K562 (cell line): Measurements from ENCODE around the gene ZNF200. TPM values are rescaled to one million over a fixed set of nuclear protein-coding genes. Genes with fewer than 3 reads are reported as not detected.

Source experiments
- BCOR ChIP-seq: fragments of 450-650 bp; IDR thresholded peaks from 2 replicates; pipeline ENCODE4 v1.6.1; 2016
- CBX3 ChIP-seq, 2 experiments: IDR thresholded peaks; 1 replicate in 1 of 2; 2 replicates in 1 of 2; pipeline ENCODE4 v1.6.1; 2012; ENCODE audit warnings: inconsistent platforms in 2 of 2, low read length in 2 of 2, borderline replicate concordance in 1 of 2, control low read depth in 1 of 2
- FOXJ3 ChIP-seq: sonication (generic); formaldehyde crosslinking; IDR thresholded peaks from 2 replicates; pipeline ENCODE4 v1.4.0; 2020; ENCODE audit warnings: mild to moderate bottlenecking, missing genetic modification reagents
- GABPA ChIP-seq: fragments of 200-800 bp; sonication (Bioruptor generic); conservative IDR thresholded peaks from 2 replicates; pipeline ENCODE4 v1.6.1; 2016; ENCODE audit warnings: low read depth, missing genetic modification characterization, missing compliant biosample characterization
- GATA2 ChIP-seq: sonication (generic); formaldehyde crosslinking; IDR thresholded peaks from 2 replicates; pipeline ENCODE4 v1.4.0; 2020; ENCODE audit warnings: mild to moderate bottlenecking, missing genetic modification reagents
- JUN ChIP-seq, 2 experiments: sonication (generic) in 1 of 2; formaldehyde crosslinking in 1 of 2; IDR thresholded peaks; 2 replicates each; pipeline versions ENCODE4 v1.6.1 to v1.8.0; 2012 to 2022; ENCODE audit warnings: borderline replicate concordance in 2 of 2, mild to moderate bottlenecking in 2 of 2, improper control_type of control experiment in 1 of 2, low read depth in 1 of 2, low read length in 1 of 2, missing genetic modification reagents in 1 of 2
- KLF1 ChIP-seq: fragments of 450-650 bp; IDR thresholded peaks from 2 replicates; pipeline ENCODE4 v1.6.1; 2016; ENCODE audit warnings: missing genetic modification characterization, missing compliant biosample characterization
- MBD2 ChIP-seq: sonication (generic); IDR thresholded peaks from 2 replicates; pipeline ENCODE4 v1.6.1; 2016; ENCODE audit warnings: low read depth, borderline replicate concordance
- NFE2 ChIP-seq: IDR thresholded peaks from 2 replicates; pipeline ENCODE4 v1.6.1; 2014; ENCODE audit warnings: antibody characterized with exemption, low read depth
- NR3C1 ChIP-seq: sonication (generic); formaldehyde crosslinking; IDR thresholded peaks from 2 replicates; pipeline ENCODE4 v1.8.1; 2022; ENCODE audit warnings: missing genetic modification reagents
- PCBP2 ChIP-seq: fragments of 200-400 bp; formaldehyde crosslinking; IDR thresholded peaks from 2 replicates; pipeline ENCODE4 v1.6.1; 2018; ENCODE audit warnings: low read length, low read depth, mild to moderate bottlenecking, moderate library complexity; ENCODE audit not compliant: poor library complexity, severe bottlenecking
- POU5F1 ChIP-seq: fragments of 150-350 bp; IDR thresholded peaks from 2 replicates; pipeline ENCODE4 v1.6.1; 2014; ENCODE audit warnings: borderline replicate concordance, low read length, low read depth, mild to moderate bottlenecking; ENCODE audit not compliant: partially characterized antibody
- RAD51 ChIP-seq: fragments of 450-650 bp; IDR thresholded peaks from 2 replicates; pipeline ENCODE4 v1.7.1; 2016; ENCODE audit warnings: low read depth, mild to moderate bottlenecking, borderline replicate concordance
- RBM25 ChIP-seq: fragments of 200-400 bp; formaldehyde crosslinking; IDR thresholded peaks from 2 replicates; pipeline ENCODE4 v1.6.1; 2018; ENCODE audit warnings: low read length, low read depth, moderate library complexity; ENCODE audit not compliant: severe bottlenecking
- SMAD1 ChIP-seq: fragments of 150-350 bp; IDR thresholded peaks from 2 replicates; pipeline ENCODE4 v1.6.1; 2014; ENCODE audit warnings: low read length, low read depth; ENCODE audit not compliant: partially characterized antibody
- TFAP4 ChIP-seq: sonication (generic); formaldehyde crosslinking; IDR thresholded peaks from 2 replicates; pipeline ENCODE4 v1.8.0; 2022; ENCODE audit warnings: missing genetic modification reagents, mild to moderate bottlenecking, moderate library complexity, borderline replicate concordance
- ZBTB11 ChIP-seq, 3 experiments: fragments of 200-800 bp in 1 of 3; fragments of 250-450 bp in 1 of 3; fragments of 450-650 bp in 1 of 3; sonication (Bioruptor Pico) in 1 of 3; sonication (Bioruptor generic) in 1 of 3; formaldehyde crosslinking in 1 of 3; IDR thresholded peaks; 2 replicates each; pipeline versions ENCODE4 v1.6.1 to v1.8.0; 2016 to 2022; ENCODE audit warnings: mild to moderate bottlenecking in 2 of 3, missing genetic modification characterization in 2 of 3, missing compliant biosample characterization in 1 of 3, moderate library complexity in 1 of 3
- ZNF121 ChIP-seq: sonication (generic); formaldehyde crosslinking; conservative IDR thresholded peaks from 2 replicates; pipeline ENCODE4 v1.8.0; 2022; ENCODE audit warnings: missing genetic modification reagents
- ZNF175 ChIP-seq: fragments of 200-800 bp; sonication (Bioruptor generic); IDR thresholded peaks from 2 replicates; pipeline ENCODE4 v1.6.1; 2016; ENCODE audit warnings: low read depth, mild to moderate bottlenecking, missing genetic modification characterization, missing compliant biosample characterization
- ZNF217 ChIP-seq: sonication (generic); formaldehyde crosslinking; IDR thresholded peaks from 2 replicates; pipeline ENCODE4 v1.8.0; 2022; ENCODE audit warnings: mild to moderate bottlenecking, missing genetic modification reagents
- ZNF232 ChIP-seq: sonication (generic); formaldehyde crosslinking; IDR thresholded peaks from 2 replicates; pipeline ENCODE4 v1.8.0; 2022; ENCODE audit warnings: mild to moderate bottlenecking, missing genetic modification reagents
- ZNF263 ChIP-seq: sonication (generic); formaldehyde crosslinking; IDR thresholded peaks from 2 replicates; pipeline ENCODE4 v1.8.0; 2022; ENCODE audit warnings: mild to moderate bottlenecking, missing genetic modification reagents, borderline replicate concordance
- ZNF830 ChIP-seq: fragments of 250-450 bp; sonication (Bioruptor Pico); IDR thresholded peaks from 2 replicates; pipeline ENCODE4 v1.5.0; 2021; ENCODE audit warnings: mild to moderate bottlenecking
- polyA plus RNA-seq, 8 experiments: library from polyadenylated mRNA; depleted of rRNA in 4 of 8; stranded (reverse) in 5 of 8; unstranded in 3 of 8; fragments of >200 nt; fragmentation: Nextera tagmentation in 2 of 8; fragmentation: Illumina TruSeq in 1 of 8; extraction: Ambion mirVana in 2 of 8; extraction: Trizol in 1 of 8; gene quantifications; 2 replicates each; pipeline versions ENCODE4 v1.2.1 to v1.2.3, GENCODE V29; 2011 to 2014; ENCODE audit warnings: inconsistent platforms in 1 of 8, missing spikeins in 1 of 8
- total RNA-seq, 7 experiments: library from RNA; depleted of rRNA in 6 of 7; stranded (reverse); fragments of >200 nt in 6 of 7; fragmentation: Illumina TruSeq in 2 of 7; extraction: Trizol in 2 of 7; gene quantifications; 2 replicates each; pipeline versions ENCODE4 v1.2.1 to v1.2.3, GENCODE V29; 2011 to 2021; ENCODE audit warnings: low replicate concordance in 1 of 7

ZNF200 gene
- total and polyA plus RNA-seq, 9 of the 15 experiments (the other 6 are each of a cell fraction or from before 2014, with no cell fraction given), result 4.8 to 14.5 (median 9.2) TPM

GRCh38 chr16:3282730-3283542 lies 48.0 kb upstream of the ZNF200 start, which contains the start of gene ZNF263 (continued):
- TF ChIP-seq MBD2 (peak; percentile 69), ZNF121 (CRISPR knock-in tag) (no peak), CBX3 (IDR thresholded peaks at IDR 0.05; ENCODE audit: borderline replicate concordance in 1 of 2, low read length in 2 of 2) (peak in 1 of 2 experiments; percentile 50; a peak in 1 of 3 replicates), PCBP2 (no peak), RBM25 (peak; percentile 35), ZNF175 (CRISPR knock-in tag) (peak; percentile 83), ZNF217 (CRISPR knock-in tag) (no peak), GATA2 (CRISPR knock-in tag) (no peak), NR3C1 (CRISPR knock-in tag) (peak; percentile 60; the same call in 1 of the 2 replicates), BCOR (0 out of 2 replicates have a peak, but pooled peaks have one; percentile 21), GABPA (tag) (peak; percentile 97), ZNF263 (CRISPR knock-in tag) (0 out of 2 replicates have a peak, but pooled peaks have one; percentile 30), ZNF232 (CRISPR knock-in tag) (no peak), ZBTB11 (CRISPR knock-in tag; IDR thresholded peaks at IDR 0.05) (peak in 1 of 3 experiments; percentile 75; a peak in 2 of 6 replicates), ZNF830 (CRISPR knock-in tag) (no peak), SMAD1 (peak; percentile 10), FOXJ3 (CRISPR knock-in tag) (no peak), KLF1 (tag) (0 out of 2 replicates have a peak, but pooled peaks have one; percentile 12), NFE2 (0 out of 2 replicates have a peak, but pooled peaks have one; percentile 21), RAD51 (peak; percentile 73), TFAP4 (peak; percentile 78), POU5F1 (peak; percentile 30), JUN (IDR thresholded peaks at IDR 0.05; ENCODE audit: borderline replicate concordance, low read depth, low read length) (peak; percentile 10; the same call in 1 of the 2 replicates), JUN (CRISPR knock-in tag; IDR thresholded peaks at IDR 0.05; ENCODE audit: borderline replicate concordance) (no peak)
